NCI-H345 (cell line): ENCODE measurements around the gene POR.
"Not testable (repeated sequence)": the region's sequence is repeated elsewhere in the genome, so short reads cannot be mapped to it uniquely, and the experiment has no call there.

Source experiments
- DNase-seq: peaks from one replicate; lab custom pipeline; 2025; lab: John Stamatoyannopoulos, UW

POR gene

GRCh38 chr7:75885036-75885435 is 29.9 kb upstream of the POR start:
- no peak for DNase-seq

GRCh38 chr7:75887669-75888369 is 27.1 kb upstream of the POR start:
- DNase-seq, result no peak

- no peak for DNase-seq
These were observed 26.3 kb upstream of the POR start for GRCh38 chr7:75888464-75889222.

- no peak for DNase-seq
These were observed 25.6 kb upstream of the POR start for GRCh38 chr7:75889223-75889825.

GRCh38 chr7:75889826-75890225 is 25.1 kb upstream of the POR start:
- DNase-seq, result no peak

GRCh38 chr7:75891237-75891636 is 23.7 kb upstream of the POR start:
- DNase-seq, result not testable (repeated sequence)

- no peak for DNase-seq
These were observed 23.0 kb upstream of the POR start for GRCh38 chr7:75891815-75892411.

- DNase-seq, result no peak
These were observed 22.2 kb upstream of the POR start for GRCh38 chr7:75892634-75893272.

GRCh38 chr7:75896803-75897327 is 18.1 kb upstream of the POR start:
- no peak for DNase-seq

GRCh38 chr7:75900617-75901315 is 14.2 kb upstream of the POR start:
- DNase-seq, result no peak

GRCh38 chr7:75905785-75906604 is 9.0 kb upstream of the POR start:
- DNase-seq, result peak; percentile 72

GRCh38 chr7:75906991-75907667 is 7.8 kb upstream of the POR start:
- DNase-seq, result no peak

GRCh38 chr7:75907668-75908039 is 7.3 kb upstream of the POR start:
- not testable (repeated sequence) for DNase-seq

- no peak for DNase-seq
These were observed 5.3 kb upstream of the POR start for GRCh38 chr7:75909521-75910132.

- not testable (repeated sequence) for DNase-seq
These were observed 3.8 kb upstream of the POR start for GRCh38 chr7:75911186-75911585.

- DNase-seq, result no peak
These were observed 1.5 kb upstream of the POR start for GRCh38 chr7:75913437-75913836.

- DNase-seq, result no peak
These were observed 743 bp upstream of the POR start for GRCh38 chr7:75914169-75914654.

- peak; percentile 35 for DNase-seq
These were observed 631 bp downstream of the POR start for GRCh38 chr7:75915416-75916156.

GRCh38 chr7:75916259-75916658 is 1.3 kb downstream of the POR start:
- DNase-seq, result no peak
